Skeletal muscle tissue (tissue), 4 donors: ENCODE data around the gene SERHL2. TPM values are rescaled to one million over a fixed set of nuclear protein-coding genes. Genes with fewer than 3 reads are reported as not detected.
"Not testable (repeated sequence)": the region's sequence is repeated elsewhere in the genome, so short reads cannot be mapped to it uniquely, and the experiment has no call there.

Source experiments
- H3K27ac ChIP-seq: one replicate; pipeline ENCODE4 v1.7.0; 2013; ENCODE audit warnings: mild to moderate bottlenecking, low read depth, low read length, inconsistent platforms
- H3K27me3 ChIP-seq, 3 donors: one replicate each; pipeline ENCODE4 v1.7.0; 2013; ENCODE audit warnings: low read length in 3 of 3; ENCODE audit not compliant: control insufficient read depth in 3 of 3, insufficient read depth in 3 of 3
- H3K36me3 ChIP-seq, 3 donors: one replicate each; pipeline ENCODE4 v1.7.0; 2013; ENCODE audit warnings: low read length in 3 of 3; ENCODE audit not compliant: control insufficient read depth in 3 of 3, insufficient read depth in 3 of 3
- H3K4me1 ChIP-seq, 3 donors: one replicate each; pipeline ENCODE4 v1.7.0; 2013; ENCODE audit warnings: low read length in 3 of 3, mild to moderate bottlenecking in 3 of 3; ENCODE audit not compliant: control insufficient read depth in 3 of 3, insufficient read depth in 3 of 3
- H3K4me3 ChIP-seq, 3 donors: one replicate each; pipeline ENCODE4 v1.7.0; 2013; ENCODE audit warnings: low read length in 3 of 3
- H3K9ac ChIP-seq, 3 donors: one replicate each; pipeline ENCODE4 v1.7.0; 2013; ENCODE audit warnings: low read length in 3 of 3, mild to moderate bottlenecking in 3 of 3, moderate library complexity in 2 of 3, low read depth in 1 of 3
- H3K9me3 ChIP-seq, 3 donors: one replicate each; pipeline ENCODE4 v1.7.0; 2013; ENCODE audit warnings: low read length in 3 of 3; ENCODE audit not compliant: control insufficient read depth in 3 of 3
- total RNA-seq: library from RNA; depleted of rRNA; stranded (reverse); fragments of >200 nt; gene quantifications from one replicate; pipeline ENCODE4 v1.2.3, GENCODE V29; 2014
- donor health status: Osteomylitis.

The SERHL2 gene
- total RNA-seq, 1 donor from 2014 or later: 2.6 TPM

DNA sequence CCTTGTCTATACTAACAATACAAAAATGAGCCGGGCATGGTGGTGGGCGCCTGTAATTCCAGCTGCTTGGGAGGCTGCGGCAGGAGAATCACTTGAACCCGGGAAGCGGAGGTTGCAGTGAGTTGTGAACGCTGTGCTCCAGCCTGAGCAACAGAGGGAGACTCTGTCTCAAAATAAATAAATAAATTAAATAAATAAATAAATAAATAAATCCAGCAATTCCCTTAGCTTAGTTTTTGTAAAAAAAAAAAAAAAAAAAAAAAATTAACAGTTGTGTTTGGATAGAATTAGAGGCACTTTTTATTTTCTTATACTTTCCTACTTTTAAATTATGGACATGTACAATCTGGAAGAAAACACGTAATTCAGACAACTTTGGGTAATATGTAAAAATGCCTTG lies 36.7 kb upstream of the SERHL2 start:
- H3K4me1 ChIP-seq: peaks cover 9 to 12% (median 12%) of the 10 kb centered on the region in 3 donors
- H3K27ac ChIP-seq, H3K4me3 ChIP-seq, H3K27me3 ChIP-seq, H3K9me3 ChIP-seq, H3K9ac ChIP-seq: not testable (repeated sequence)
- peaks cover 8 to 26% (median 13%) of the 10 kb centered on the region in 3 donors for H3K36me3 ChIP-seq

DNA sequence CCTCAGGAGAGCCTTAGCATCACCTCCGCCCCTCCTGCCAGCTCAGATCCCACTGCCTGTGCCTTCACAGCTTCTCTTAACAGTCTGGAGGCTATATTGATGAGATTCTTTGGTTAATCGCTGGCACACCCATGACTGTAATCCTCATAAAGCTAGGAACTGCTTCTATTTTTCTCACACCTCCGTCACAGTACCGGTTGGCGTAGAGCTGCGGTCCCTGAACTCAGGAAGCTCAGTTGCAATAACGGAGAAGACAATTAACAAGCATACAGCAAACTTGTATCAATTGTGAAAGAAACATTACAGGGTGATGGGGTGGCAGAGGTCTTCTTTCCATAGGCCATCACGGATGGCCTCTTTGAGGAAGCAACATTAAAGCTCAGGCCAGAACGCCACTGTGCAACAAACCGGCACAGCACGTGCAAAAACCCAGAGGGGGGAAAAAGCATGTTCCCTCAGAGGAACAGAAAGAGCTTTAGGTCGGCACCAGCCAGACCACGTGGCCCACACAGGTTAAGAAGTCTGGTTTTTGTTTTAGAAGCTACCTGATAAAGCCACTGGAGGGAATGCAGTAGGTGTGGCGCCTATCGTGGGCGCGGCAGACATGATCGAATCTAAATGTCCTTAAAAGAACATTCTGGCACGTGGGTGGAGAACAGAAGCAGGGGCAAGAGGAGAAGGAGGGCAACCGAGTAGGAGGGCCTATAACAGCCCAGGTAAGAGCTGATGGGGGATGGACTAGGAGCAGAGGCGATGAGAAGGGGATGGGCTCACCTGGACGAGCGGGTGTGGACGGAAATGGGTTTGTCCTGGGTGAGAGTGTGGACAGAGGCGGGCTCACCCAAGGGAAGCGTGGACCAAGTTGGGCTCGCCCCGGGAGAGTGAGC lies 34.9 kb upstream of the SERHL2 start:
- H3K27me3 ChIP-seq, H3K9me3 ChIP-seq: not testable (repeated sequence)
- Histone ChIP-seq H3K4me3 (peak overlapping the region; percentile 77 to 87 (median 81)), H3K36me3 (peaks cover 8 to 22% (median 9%) of the 10 kb centered on the region in 3 donors), H3K27ac (peak overlapping the region; percentile 36), H3K4me1 (peaks cover 9 to 12% (median 9%) of the 10 kb centered on the region in 3 donors), H3K9ac (peak overlapping the region; percentile 68 to 93 (median 89))

DNA sequence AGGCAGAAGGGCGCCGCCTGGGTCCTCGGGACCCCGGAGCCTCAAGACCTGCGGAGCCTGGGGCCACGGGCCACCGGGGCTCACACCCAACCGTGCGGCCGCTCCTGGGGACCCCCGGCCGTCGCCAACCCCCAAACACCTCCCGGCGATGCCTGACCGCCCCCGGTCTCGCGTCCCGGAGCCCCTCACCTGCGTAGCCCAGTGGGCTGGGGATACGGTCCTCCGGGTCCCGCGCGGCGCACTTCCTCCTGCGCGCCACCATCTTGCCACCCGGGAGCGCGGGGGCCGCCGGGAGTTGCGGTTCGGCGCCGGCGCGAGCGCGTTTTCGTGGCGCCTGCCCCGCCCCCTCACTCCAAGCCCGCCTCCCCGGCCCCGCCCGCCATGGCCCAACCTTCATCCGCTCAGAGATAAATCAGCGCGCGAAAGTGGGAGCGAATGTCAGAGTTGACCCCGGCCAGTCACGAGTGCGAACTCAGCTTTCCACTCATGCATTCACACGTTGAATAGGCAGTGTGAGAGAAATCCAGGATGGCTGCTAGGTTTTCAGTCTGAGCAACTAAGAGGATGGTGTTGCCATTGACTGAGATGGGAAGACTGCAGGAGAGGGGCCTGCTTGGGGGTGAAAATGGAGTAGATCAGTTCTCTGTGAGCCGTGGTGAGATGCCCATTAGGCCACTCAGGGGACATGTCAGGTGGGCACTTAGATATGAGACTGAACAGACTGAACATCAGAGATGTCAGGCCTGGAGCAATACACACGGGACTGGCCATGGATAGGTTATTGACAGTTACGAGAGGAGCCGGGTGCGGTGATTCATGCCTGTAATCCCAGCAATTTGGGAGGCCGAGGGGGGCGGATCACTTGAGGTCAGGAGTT lies 34.0 kb upstream of the SERHL2 start, which contains the start of gene RRP7A:
Gene RRP7A (minus strand): TSS at position 272 of the 877 bp plus-strand sequence. CDS start 10 bp downstream, at position 262.
- H3K4me1 ChIP-seq: peaks cover 9 to 12% (median 9%) of the 10 kb centered on the region in 3 donors
- no peaks in the 10 kb centered on the region for H3K27me3 ChIP-seq
- H3K27ac ChIP-seq: peak within 1 kb of the TSS; percentile 36

DNA sequence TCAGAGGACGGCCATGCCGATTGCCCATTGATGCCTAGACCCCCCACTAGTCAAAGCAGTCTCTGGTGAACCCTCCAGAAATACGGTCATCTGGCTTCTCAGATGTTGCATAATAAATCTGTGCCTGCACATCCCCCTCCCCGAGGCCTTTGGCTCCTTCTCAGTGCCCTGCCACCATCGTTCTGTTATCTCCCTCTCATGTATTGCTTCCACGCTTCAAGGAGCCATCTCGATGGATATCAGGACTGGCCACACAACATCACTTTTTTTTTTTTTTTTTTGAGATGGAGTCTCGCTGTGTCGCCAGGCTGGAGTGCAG lies 32.6 kb upstream of the SERHL2 start:
- H3K27me3 ChIP-seq: no peaks in the 10 kb centered on the region
- H3K4me1 ChIP-seq: peaks cover 9 to 12% (median 9%) of the 10 kb centered on the region in 3 donors
- H3K36me3 ChIP-seq: peaks cover 0 to 8% (median 3%) of the 10 kb centered on the region in 3 donors
- no peaks in the 10 kb centered on the region for H3K9me3 ChIP-seq
- H3K9ac ChIP-seq: no peak overlapping the region
- H3K4me3 ChIP-seq: no peak overlapping the region
- H3K27ac ChIP-seq: peak overlapping the region; percentile 31

More for the DNA sequence above, 34.0 kb upstream of the SERHL2 start, which contains the start of gene RRP7A:
- Histone ChIP-seq H3K36me3 (peaks cover 6 to 18% (median 8%) of the 10 kb centered on the region in 3 donors), H3K9me3 (no peaks in the 10 kb centered on the region), H3K4me3 (peak within 1 kb of the TSS; percentile 77 to 87 (median 81)), H3K9ac (peak within 1 kb of the TSS; percentile 68 to 93 (median 89))

DNA sequence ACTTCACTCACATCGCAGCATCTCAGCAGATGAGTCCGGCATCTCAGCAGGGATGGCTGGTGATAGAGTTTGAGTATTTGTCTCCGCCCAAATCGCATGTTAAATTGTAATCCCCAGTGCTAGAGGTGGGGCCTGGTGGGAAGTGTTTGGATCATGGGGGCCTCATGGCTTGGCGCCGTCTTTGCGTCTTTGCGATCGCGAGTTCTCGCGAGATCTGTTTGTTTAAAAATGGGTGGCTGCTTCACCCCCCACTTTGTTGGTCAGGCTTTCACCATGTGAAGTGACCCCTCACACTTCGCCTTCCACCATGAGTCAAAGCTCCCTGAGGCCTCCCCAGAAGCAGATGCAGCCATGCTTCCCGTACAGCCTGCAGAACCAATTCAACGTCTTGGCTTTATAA lies 31.2 kb upstream of the SERHL2 start:
- no peaks in the 10 kb centered on the region for H3K9me3 ChIP-seq
- H3K36me3 ChIP-seq: peaks cover 0 to 4% (median 0%) of the 10 kb centered on the region in 3 donors
- H3K9ac ChIP-seq: no peak overlapping the region
- H3K27me3 ChIP-seq: no peaks in the 10 kb centered on the region
- no peak overlapping the region for H3K4me3 ChIP-seq
- H3K27ac ChIP-seq: no peak overlapping the region
- H3K4me1 ChIP-seq: peaks cover 9 to 12% (median 9%) of the 10 kb centered on the region in 3 donors

DNA sequence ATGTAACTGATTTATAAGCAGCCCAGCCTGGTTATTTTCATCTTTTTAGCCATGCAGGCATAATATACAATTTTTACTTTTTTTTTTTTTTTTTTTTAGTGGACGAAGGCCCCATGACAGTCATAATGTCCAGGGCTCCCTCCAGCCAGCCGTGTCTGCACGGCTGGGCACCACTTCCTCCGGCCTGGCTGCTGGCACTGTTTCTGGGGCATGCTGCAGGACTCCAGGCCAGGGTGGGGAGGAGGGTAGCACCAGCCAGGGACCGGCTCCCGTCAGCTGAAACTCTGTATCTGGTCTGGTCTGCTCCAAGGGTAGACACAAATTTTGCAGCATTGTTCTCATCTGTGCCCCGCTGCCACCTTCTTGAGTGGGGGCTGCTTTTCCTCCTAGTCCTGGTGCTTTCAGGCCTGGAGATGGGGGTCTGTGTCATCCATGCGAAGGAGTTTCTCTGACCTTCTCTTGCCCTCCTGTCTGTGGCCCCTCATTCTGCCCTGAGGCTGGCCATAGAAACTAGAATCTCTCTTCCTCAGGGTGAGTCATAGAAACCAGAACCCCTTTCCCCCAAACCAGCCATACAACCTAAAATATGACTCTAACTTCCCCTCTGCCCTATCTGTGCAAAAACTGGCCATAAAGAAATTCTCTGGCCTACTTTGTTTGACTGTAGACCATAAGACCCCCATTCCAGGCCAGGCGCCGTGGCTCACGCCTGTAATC lies 25.0 kb upstream of the SERHL2 start:
- Histone ChIP-seq H3K4me1 (peaks cover 0 to 6% (median 0%) of the 10 kb centered on the region in 3 donors), H3K27me3 (no peaks in the 10 kb centered on the region), H3K27ac (no peak overlapping the region), H3K9ac (no peak overlapping the region), H3K36me3 (no peaks in the 10 kb centered on the region), H3K4me3 (no peak overlapping the region), H3K9me3 (no peaks in the 10 kb centered on the region)

DNA sequence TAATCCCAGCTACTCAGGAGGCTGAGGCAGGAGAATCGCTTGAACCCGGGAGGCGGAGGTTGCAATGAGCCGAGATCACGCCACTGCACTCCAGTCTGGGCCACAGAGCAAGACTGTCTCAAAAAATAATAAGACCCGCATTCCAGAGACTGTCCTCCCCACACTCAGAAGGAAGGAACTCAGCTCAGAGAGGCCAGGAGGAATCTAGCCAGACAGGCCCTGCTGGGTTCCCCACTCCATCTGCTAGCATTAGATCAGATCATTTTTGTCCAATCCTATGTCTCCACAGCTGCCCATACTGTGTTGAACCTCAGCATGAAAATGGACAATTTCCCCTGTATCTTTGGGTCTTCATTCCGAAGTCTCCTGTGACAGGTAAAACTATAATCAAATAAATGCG lies 24.3 kb upstream of the SERHL2 start:
- H3K4me1 ChIP-seq, H3K4me3 ChIP-seq, H3K9ac ChIP-seq, H3K36me3 ChIP-seq, H3K9me3 ChIP-seq, H3K27ac ChIP-seq, H3K27me3 ChIP-seq: not testable (repeated sequence)

DNA sequence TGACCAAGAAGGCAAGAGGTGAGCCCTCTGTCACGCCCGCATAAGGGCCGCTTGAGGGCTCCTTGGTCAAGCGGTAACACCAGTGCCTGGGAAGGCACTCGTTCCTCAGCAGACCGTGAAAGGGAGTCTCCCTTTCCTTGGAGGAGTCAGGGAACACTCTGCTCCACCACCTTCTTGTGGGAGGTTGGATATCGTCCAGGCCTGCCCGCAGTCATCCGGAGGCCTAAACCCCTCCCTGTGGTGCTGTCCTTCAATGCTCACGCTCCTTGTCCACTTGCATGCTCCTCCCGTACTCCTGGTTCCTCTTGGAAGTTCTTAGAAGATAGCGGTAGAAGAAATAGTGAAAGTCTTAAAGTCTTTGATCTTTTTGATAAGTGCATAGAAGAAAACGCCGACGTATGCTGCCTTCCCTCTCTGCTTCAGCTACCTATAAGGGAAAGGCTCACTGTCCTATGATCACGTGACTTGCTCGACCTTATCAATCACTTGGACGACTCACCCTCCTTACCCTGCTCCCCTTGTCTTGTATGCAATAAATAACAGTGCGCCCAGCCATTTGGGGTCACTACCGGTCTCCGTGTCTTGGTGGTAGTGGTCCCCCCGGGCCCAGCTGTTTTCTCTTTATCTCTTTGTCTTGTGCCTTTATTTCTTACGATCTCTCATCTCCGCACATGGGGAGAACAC lies 22.2 kb upstream of the SERHL2 start:
- not testable (repeated sequence) for H3K27ac ChIP-seq

DNA sequence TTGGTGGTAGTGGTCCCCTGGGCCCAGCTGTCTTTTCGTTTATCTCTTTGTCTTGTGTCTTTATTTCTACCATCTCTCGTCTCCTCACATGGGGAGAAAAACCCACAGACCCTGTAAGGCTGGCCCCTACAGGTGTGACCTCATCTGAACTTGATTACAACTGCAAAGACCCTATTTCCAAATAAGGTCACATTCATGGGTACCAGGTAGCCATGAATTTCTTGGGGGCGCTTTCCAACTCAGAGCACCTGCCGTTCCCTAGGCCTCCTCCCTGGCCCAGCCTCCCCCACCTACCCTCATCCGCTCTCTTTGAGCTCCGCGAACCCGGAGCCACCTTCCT lies 20.1 kb upstream of the SERHL2 start:
- H3K27me3 ChIP-seq: no peaks in the 10 kb centered on the region
- H3K4me1 ChIP-seq: peaks cover 0 to 7% (median 2%) of the 10 kb centered on the region in 3 donors
- no peaks in the 10 kb centered on the region for H3K9me3 ChIP-seq
- H3K27ac ChIP-seq: no peak overlapping the region
- H3K9ac ChIP-seq: no peak overlapping the region
- no peak overlapping the region for H3K4me3 ChIP-seq
- no peaks in the 10 kb centered on the region for H3K36me3 ChIP-seq

More for the DNA sequence above, 22.2 kb upstream of the SERHL2 start:
- not testable (repeated sequence) for H3K27me3 ChIP-seq, H3K9ac ChIP-seq, H3K4me1 ChIP-seq, H3K4me3 ChIP-seq, H3K9me3 ChIP-seq, H3K36me3 ChIP-seq
